ENCODE data around the gene TPBGL.
A peak's percentile ranks its signal among the peaks of the same experiment; 100 is the strongest.
"Not testable (repeated sequence)": the region's sequence is repeated elsewhere in the genome, so short reads cannot be mapped to it uniquely, and the experiment has no call there.

Gene TPBGL

GRCh38 chr11:75273411-75274391 lies 33.1 kb downstream of the TPBGL start:
- DNase-seq, result no peak

GRCh38 chr11:75274716-75275115 lies 34.1 kb downstream of the TPBGL start:
- DNase-seq, result not testable (repeated sequence)

- no peak for DNase-seq
Measured at GRCh38 chr11:75275581-75275980, 35.0 kb downstream of the TPBGL start.

GRCh38 chr11:75276186-75276585 lies 35.6 kb downstream of the TPBGL start:
- DNase-seq, result no peak

- DNase-seq, result peak; percentile 93
Measured at GRCh38 chr11:75276686-75277085, 36.1 kb downstream of the TPBGL start.

GRCh38 chr11:75277211-75277805 lies 36.7 kb downstream of the TPBGL start:
- no peak for DNase-seq

- no peak for DNase-seq
Measured at GRCh38 chr11:75277991-75278790, 37.6 kb downstream of the TPBGL start.

- no peak for DNase-seq
Measured at GRCh38 chr11:75279273-75279672, 38.7 kb downstream of the TPBGL start.

GRCh38 chr11:75280227-75280701 lies 39.7 kb downstream of the TPBGL start:
- peak; percentile 23 for DNase-seq

- no peak for DNase-seq
Measured at GRCh38 chr11:75280770-75281468, 40.3 kb downstream of the TPBGL start.

GRCh38 chr11:75281469-75282095 lies 41.0 kb downstream of the TPBGL start:
- no peak for DNase-seq

- no peak for DNase-seq
Measured at GRCh38 chr11:75283391-75283931, 42.9 kb downstream of the TPBGL start.

- DNase-seq, result no peak
Measured at GRCh38 chr11:75285776-75286360, 45.3 kb downstream of the TPBGL start.

GRCh38 chr11:75286826-75287465 lies 46.4 kb downstream of the TPBGL start:
- DNase-seq, result no peak

- DNase-seq, result no peak
Measured at GRCh38 chr11:75287579-75287978, 47.0 kb downstream of the TPBGL start.

GRCh38 chr11:75289511-75289760 lies 48.9 kb downstream of the TPBGL start:
- no peak for DNase-seq

GRCh38 chr11:75289919-75290318 lies 49.3 kb downstream of the TPBGL start:
- DNase-seq, result no peak

- no peak for DNase-seq
Measured at GRCh38 chr11:75291741-75292140, 51.2 kb downstream of the TPBGL start.

GRCh38 chr11:75292943-75293342 lies 52.4 kb downstream of the TPBGL start:
- no peak for DNase-seq

Measured in NCI-H748 treated with DMSO at 0.1 percent for 48 hours (cell line).